AG08396 (cell line): ENCODE measurements around the gene DMPK.
"Not testable (repeated sequence)": the region's sequence is repeated elsewhere in the genome, so short reads cannot be mapped to it uniquely, and the experiment has no call there.

ENCODE experiments used
- DNase-seq: peaks from one replicate; pipeline ENCODE4 v3.0.0; 2012; ENCODE audit warnings: low spot score, mixed read lengths

DMPK gene

GRCh38 chr19:45742969-45743368, 39.3 kb downstream of the DMPK start:
- no peak for DNase-seq

GRCh38 chr19:45739498-45740439, 42.5 kb downstream of the DMPK start:
- no peak for DNase-seq

DNA sequence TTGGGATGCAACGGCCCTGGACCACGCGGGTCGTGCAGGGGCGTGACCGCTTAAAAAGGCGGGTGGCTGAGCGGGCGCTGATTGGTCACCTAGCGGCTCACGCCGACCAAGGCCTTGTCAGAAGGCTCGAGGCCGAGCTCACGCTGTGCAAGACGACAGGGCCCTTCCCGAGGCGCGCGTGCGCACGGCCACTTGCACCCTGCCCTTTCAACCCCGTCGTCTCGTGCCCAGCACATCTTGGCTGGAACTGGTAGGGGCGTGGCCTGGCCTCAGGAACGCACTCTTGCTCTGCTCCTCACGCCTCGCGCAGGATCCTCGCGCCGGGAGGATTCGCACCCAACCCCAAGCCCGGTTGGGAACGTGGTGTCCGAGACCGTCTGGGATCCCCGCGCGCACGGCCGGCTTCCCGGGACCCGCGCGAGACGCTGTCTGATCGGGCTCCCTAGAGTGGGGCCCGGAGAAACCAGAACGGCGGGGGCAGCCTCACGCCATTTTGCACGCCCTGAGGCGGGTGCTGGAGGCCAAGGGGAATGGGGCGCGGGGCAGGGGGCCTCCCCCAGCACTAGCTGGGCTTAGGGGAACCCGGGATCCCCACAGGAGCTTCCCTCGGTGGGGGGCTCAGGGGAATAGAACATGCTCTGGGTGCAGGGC, 49.0 kb downstream of the DMPK start, which contains the start of gene MEIOSIN:
MEIOSIN (plus strand) TSS at position 280 of the 651 bp plus-strand sequence. CDS start 1,938 bp downstream, outside the sequence.
- DNase-seq = no peak

DNA sequence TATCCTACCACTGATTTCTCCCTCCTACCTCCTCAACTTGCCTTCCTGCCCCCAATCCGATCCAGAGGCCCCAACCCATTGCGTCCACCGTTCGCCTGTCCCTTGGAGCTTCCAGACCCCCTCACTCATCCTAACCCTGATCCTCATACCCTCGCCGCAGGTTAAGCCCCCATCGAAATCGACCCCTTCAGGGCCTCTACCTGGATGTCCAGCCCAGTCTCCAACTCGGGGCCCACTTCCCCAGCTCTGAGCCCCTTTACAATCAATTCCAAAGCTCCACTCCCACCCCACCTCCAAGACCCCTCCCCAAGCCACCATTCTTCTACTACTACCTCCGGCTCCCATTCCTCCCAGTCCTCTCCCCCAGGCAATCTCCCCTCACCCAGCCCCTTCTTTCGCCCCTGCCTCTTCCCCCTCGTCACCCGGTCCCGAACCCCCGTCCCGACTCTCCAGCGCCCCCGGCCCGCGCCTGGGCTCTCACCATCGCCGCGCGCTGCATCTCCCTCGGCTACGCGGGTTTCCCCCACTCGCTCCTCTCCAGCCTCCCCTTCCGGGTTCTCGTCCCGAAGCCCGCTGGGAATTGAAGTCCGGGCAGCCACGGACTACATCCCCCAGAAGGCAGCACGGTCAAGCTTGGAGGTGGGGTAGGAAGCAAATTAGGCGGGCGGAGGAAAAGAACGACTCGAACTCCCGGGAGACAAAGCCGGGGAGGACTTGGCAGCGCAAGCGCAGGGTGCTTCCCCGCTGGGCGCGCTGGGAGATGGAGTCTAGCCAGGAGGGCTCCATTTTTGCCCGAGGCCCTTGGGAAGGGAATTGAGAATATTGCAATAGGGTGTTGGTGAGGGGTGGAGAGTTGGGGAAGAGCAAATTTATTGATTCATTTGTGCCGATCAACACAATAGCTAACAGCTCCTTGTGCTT, 51.7 kb downstream of the DMPK start, which contains the start of gene FBXO46:
FBXO46 (minus strand) TSS at position 529 of the 921 bp plus-strand sequence. CDS start 17,401 bp downstream, outside the sequence.
- DNase-seq = peak; percentile 96

DNA sequence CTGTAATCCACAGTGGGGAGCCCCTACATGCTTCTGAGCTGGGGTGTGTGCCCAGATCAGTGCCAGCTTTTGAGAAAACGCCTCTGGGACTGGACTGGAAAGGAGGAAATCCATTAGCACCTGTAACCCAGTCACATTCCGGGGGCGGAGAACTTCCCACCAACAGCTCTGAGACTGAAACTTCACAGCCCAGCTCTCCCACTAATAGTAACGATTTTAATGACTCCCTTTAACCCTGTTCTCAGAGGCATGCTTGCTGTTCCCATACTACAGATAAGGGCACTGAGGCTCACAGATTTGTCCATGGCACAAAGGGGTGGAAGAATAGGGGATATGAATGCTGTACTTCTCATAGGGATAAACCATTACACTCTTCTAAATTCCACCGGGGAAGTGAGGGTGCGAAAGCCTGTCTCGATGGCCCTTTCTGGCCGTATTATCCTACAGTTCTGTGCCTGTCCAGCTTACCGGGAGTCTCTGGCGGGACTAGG, 52.4 kb downstream of the DMPK start:
- no peak for DNase-seq

DNA sequence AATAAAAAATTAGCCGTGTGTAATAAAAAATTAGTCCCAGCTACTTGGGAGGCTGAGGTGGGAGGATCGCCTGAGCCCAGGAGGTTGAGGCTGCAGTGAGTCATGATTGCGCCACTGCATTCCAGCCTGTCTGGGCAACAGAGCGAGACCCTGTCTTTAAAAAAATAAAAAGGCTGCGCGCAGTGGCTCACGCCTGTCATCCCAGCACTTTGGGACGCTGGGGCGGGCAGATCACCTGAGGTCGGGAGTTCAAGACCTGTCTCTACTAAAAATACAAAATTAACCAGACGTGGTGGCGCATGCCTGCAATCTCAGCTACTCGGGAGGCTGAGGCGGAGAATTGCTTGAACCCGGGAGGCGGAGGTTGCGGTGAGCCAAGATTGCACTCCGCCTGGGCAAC, 53.6 kb downstream of the DMPK start:
- DNase-seq = not testable (repeated sequence)

DNA sequence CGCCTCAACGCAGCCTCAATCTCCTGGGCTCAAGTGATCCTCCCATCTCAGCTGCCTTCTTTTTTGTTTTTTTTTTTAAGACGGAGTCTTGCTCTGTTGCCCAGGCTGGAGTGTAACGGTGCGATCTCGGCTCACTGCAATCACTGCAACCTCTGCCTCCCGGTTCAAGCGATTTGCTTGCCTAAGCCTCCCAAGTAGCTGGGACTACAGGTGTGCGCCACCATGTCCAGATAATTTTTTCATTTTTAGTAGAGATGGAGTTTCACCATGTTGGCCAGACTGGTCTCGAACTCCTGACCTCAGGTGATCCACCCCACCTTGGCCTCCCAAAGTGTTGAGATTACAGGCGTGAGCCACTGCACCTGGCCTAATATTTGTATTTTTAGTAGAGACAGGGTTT, 62.2 kb downstream of the DMPK start:
- not testable (repeated sequence) for DNase-seq
